ENCODE results near the gene AQP6.

Gene AQP6

DNA sequence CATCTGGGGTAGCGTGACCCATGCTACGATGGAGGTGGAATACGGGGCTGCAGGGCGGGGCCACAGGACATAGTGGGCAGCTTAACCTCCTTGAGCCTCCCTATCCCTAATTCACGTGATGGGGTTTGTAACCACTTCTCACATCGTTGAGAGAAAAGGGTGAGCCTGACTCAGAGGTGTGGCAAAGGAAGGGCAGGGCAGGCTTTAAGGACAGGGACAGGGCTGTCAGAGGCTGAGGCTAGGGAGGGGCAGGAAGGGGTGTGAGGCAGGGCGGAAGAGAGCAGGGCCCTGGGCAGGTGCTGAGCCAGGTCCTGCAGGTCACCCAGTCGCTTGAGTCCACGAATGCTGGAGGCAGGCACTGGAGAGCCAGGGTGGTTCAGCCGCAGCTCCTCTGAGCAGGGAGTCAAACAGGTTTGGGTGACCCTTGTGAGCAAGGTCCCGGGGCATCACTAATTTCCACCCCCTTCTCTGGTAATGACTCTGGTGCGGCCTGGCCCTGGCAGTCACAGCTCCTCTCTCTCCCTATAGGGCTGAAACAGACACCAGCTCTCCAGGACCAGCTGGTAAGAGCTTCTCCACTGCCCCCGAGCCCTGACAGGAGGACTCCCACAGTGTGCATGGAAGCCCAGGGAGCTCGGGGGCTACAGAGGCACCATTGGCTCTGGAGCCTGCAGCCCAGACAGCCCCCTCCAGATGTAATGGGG, 29.7 kb upstream of the AQP6 start:
- no peak for DNase-seq (ENCODE audit: low read depth in 2 of 2)

DNA sequence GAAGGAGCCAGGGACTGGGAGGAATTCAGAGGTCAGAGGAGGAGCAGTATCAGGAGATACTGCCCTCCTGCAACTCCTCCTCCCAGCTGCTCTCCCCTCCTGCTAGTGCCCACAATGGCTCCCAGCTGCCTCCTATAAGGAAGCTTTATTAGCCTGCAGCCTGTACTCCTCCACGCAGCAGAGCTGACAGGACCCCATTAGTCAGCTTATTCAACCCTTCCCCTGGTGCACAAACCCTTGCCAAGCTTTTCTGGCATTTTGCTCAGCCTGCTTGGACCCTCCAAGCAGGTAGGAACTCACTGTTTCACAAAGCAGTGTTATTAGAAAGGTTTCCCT, 29.2 kb upstream of the AQP6 start:
- DNase-seq (ENCODE audit: low read depth in 2 of 2), result no peak

DNA sequence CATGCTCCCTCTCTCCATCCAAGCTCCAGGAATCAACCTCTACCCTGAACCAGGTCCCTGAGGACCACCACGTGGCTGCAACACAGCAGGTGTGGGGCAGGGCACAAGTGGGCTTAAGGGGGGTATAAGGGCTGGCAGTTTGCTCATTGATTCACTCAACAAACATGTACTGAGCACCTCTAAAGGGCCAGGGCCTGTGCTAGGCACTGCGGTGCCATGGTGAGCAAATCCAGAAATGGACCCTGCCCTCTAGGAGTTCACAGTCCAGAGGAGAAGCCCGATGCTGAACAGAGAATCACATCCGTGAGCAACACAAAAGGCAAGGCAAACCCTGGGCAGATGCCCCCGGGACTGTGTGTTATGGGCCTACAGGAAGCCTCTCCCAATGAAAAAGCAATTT, 28.7 kb upstream of the AQP6 start:
- DNase-seq (ENCODE audit: low read depth in 2 of 2), result no peak

DNA sequence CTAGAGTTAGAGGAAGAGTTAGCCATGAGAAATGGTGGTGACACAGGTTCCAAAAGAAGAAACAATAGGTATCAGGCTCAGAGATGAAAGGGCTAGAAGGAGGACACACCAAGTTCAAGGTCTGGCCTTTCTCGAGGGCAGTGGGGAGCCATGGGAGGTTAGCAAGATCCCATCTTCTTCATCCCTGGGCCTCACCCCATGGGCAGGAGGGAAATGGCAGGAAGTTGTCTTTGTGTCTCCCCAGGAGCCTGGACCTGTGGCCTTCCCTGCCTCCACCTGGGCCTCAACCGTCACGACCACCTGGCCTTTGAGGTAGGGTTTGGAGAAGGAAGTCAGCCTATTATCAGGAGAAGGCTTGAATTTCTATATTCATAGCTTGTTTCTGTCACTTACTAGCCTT, 28.0 kb upstream of the AQP6 start:
- DNase-seq (ENCODE audit: low read depth in 2 of 2), result no peak

DNA sequence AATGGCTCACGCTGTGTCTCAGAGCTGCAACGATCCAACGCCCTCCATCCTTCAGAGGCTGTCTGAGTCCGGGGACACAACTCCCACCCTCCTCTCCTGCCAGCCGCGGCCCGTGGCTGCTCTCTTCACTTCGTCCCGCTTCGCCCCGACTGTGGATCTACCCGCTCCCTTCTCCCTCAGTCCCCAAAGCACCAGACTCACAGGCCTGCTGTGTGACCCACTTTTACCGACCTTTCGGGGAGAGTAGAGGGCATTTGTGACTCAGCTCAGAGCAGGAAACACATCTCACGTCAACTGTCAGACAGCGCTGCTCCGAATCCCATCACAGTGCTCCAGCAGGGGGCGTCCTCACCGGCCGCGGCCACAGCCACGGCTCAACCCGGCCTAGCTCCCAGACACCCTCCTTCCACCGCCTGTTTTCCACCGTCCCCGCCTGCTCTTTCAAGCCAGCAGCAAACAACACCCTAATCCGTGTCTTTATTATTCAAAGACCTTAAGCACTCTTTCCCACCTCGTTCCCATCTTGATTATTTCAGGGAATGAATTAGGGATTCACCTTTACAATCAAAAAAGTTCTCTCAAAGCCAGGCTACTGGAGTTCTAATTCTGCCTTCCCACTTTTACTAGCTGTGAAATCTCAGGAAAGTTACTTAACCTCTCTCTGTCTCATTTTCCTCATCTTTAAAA, 27.2 kb upstream of the AQP6 start:
- DNase-seq (ENCODE audit: low read depth in 2 of 2), result peak; percentile 20 to 26

DNA sequence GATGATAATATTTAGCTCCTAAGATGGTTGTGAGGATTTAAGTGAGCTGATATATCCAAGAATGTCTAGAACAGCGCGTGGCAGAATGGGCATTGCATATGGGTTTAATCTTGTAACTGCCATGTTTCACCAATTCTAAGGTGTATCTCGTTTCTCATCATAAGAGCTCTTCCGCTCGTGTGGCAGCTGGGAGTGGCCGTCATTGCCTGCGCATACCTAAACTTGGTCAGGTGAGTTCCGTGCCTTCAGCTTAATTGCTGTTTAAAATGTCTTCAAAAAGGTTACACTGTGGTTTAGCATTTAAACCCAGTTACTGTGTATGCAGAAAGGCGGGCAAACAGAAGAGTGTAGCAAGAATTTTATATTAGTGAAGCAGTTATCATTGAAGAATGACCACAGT, 26.7 kb upstream of the AQP6 start:
- DNase-seq (ENCODE audit: low read depth in 2 of 2), result no peak

DNA sequence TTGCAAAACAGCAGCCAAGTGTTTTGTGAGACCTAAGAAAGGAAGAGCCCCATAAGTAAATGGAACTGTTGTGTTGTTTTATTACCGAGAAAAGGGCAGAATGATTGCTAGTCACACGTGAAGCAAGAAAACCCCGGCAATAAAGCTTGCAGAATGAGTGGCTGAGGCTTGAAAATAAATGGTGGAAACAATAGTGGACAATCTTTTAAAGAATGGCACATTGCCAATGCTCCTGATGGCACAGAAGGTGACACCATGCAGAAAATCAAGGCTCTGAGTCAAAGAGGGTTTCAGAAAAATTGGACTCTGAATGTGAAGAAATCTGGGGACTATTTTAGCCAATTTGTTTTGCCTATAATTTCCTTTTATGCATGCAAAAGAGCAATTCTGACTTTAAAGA, 26.2 kb upstream of the AQP6 start:
- no peak for DNase-seq (ENCODE audit: low read depth in 2 of 2)

DNA sequence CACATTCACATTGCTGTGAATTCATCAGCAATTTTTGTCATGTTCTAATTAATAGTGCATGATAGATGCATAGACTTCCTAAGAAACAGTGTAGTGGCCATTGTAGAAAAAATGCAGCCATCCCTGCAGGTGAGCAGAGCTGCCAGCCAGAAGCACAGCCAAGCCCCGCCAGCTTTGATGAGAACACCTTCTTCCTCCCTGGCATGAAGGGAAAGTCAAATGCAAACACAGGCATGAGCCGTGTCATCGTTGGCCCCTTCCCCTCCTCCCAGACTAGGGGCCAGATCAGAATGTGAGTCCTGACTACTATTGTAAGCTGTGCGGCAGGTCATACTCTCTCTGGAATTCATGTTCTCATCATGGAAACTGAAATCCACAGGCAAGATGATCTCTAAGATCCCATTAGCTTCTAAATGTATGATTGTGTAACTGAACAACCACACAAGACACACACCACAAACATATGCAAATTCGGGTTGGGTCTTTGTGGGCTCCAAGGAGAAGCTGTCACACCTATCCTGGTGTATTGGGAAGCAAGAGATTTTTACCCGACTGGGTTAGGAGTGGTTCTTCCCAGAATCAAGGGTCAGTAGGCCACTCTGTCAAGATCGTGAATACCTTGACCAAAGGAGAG, 25.0 kb upstream of the AQP6 start:
- DNase-seq (ENCODE audit: low read depth in 2 of 2), result no peak

DNA sequence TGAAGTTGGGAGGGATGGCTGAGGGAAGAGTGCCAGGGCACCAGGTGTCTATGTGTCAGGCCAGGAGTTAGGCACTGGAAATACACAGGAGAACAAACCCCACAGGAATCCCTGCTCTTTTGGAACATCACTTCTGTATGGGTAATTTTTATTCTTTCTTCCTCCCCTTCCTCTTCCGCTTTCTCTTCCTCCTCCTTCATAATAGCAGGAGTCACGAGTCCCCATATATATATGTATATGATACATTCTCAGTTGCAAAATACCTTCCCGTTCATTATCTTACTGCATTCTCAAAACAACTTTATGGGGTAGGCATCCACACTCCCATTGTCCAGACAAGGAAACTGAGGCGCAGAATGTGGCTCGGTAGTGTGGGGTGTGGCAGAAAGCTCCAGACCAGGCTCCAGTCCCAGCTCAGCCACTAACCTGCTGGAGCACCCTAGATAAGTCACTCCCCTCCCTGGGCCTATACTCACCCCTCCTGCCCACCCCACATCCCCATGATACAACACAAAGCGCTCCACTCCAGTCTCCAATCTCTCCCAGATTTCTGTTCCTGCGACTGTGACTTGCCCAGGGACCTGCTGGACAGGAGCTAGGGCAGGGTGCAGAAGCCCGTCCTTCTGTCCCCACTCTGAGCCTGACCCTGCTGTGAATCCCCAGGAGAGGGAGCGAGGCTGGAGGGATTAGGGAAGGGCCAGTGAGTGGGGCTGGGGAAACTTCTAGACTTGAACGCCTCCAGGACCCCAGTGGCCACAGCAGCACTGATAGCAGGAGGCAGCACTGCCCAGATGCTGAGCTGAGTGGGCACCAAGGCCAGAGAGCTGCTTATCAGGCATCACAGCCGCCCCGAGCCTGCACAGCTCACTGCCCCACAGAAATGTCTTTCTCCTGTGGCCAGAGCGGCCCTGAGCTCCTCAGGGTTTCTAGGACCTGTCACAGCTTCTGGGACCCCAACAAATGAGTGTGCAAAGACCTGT, 23.6 kb upstream of the AQP6 start:
- DNase-seq (ENCODE audit: low read depth in 2 of 2), result no peak

DNA sequence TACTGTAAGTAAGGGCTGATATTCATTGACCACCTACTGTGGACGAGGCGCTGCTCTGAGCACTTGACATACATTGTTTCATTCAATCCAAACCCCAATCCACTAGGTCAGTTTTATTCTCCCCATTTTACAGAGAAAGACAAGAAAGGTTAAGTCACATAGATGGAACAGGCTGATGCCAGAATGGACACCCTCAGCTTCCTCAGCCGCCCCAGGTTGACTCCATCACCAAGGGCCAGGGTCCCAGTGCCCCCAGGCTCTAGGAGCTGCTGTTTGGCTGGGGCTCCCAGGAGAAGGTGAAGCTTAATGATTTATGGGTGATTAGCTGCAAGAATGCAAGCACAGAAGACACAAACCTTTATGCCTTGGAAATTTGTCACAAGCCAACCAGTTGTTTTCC, 22.9 kb upstream of the AQP6 start:
- DNase-seq (ENCODE audit: low read depth in 2 of 2), result no peak

DNA sequence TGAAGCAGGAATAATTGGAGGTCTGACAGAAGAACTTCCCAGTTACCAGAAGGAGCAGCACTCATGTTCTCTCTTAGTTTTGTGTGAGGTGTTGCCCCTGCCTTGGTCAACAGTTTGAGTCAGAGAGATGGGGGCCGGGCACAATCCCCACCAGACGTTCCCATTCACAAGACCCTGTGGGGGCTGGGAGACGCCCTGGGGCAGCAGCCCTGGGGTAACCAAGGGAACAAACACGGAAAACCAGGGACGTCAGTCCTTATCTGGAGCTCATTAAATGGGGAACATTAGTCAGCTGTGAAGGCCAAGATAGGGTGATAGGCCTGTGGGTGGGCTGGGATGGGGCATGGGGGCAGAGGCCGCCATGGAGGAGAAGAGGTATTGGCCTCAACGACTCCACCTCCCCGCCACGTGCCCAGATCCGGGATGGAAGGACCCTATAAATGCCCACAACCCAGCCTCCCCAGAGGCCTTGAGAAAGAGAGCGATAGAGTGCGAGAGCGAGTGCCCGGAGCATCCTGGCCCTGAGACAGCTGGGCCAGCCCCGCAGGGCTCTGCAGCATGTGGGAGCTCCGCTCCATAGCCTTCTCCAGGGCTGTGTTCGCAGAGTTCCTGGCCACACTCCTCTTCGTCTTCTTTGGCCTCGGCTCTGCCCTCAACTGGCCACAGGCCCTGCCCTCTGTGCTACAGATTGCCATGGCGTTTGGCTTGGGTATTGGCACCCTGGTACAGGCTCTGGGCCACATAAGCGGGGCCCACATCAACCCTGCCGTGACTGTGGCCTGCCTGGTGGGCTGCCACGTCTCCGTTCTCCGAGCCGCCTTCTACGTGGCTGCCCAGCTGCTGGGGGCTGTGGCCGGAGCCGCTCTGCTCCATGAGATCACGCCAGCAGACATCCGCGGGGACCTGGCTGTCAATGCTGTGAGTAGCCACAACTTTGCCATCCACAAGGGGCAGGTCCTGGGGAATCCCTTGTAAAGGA, 22.2 kb upstream of the AQP6 start, which contains the start of gene AQP2:
Gene AQP2, plus strand, starts transcription at position 465 of the 979 bp plus-strand sequence. Its CDS starts 94 bp downstream, at position 559.
- no peak for DNase-seq (ENCODE audit: low read depth in 2 of 2)

DNA sequence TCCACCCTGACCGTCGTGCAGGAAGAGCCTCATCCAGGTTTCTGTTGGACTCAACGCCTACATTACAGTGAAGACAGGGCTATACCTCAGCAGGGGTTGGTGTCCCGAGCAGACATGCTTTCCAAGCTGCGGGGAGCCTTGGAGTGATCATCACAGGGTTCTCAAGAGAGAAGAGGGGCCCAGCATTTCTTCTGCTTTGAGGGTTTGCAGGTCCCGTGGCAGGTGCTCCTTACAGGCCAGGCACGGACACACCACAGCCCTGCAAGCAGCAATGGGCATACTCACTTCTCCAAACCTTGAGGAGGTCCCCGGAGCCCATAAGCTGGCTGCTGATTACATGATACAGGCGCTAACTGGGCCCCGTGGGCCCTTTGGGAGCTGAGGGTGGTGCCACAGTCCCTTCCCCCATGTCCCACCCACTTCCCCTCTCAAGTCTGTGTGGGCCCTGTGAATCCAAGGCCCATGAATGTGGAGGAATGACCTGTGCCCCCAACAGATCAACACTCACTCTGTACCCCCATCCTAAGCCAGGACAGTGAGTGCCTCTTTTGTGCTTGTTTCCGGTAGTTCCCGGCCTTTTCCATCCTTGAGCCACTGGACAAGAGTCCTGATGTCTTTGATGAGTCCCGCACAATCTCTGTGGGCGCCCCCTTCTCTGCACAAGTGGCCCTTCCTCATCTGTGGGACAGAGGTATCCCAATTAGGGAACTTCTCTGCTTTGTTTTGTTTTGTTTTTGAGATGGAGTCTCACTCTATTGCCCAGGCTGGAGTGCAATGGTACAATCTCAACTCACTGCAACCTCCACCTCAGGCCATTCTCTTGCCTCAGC, 21.1 kb upstream of the AQP6 start:
- DNase-seq (ENCODE audit: low read depth in 2 of 2), result no peak

DNA sequence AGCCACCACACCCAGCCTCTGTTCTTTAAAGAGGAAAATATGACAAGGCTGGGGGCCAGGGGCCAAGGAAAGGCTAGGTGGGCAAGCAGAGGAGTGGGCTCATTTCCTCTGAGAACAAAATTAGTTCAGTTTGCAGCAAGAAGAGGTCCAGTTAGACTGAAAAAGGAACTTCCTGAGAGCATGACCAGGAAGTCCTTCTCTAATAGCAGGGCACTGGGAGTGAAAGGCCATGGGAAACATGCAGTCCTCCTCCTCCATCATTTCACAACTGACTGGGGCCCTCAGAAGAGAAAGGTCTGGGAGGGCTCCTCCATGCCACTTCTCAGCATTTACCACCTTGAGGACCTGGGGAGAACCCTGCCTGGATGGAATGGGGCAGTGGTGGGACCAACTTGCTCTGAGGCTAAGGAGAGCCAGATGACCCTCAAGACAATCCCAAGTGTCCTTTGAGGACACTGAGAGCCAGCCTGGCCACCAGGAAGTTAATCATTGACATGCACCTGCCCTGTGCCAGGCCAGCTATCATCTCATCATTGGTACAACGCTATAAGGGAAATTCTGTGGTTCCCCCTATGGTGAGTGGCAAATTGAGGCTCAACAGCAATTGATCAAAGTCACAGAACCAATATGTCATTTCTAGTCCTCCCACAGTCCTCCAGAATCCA, 20.2 kb upstream of the AQP6 start:
- no peak for DNase-seq (ENCODE audit: low read depth in 2 of 2)

DNA sequence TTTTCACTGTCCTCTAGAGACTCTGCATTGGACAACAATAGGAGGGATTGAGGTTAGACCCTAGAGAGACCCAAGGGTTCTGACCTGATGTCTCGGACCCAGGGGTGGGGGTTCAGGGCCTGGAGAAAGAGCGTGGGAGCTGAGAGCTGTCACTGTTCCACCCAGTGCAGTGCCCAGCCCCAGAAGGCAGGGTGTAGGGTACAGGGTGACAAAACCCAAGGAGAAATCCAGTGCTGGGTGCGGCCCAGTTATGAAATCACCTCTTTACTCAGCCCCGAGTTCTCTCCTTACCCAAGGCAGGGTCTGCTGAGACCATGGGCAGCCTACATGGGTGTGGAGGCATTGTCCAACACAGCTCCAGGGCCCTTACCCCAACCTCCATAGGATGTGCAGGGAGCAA, 19.6 kb upstream of the AQP6 start:
- no peak for DNase-seq (ENCODE audit: low read depth in 2 of 2)

DNA sequence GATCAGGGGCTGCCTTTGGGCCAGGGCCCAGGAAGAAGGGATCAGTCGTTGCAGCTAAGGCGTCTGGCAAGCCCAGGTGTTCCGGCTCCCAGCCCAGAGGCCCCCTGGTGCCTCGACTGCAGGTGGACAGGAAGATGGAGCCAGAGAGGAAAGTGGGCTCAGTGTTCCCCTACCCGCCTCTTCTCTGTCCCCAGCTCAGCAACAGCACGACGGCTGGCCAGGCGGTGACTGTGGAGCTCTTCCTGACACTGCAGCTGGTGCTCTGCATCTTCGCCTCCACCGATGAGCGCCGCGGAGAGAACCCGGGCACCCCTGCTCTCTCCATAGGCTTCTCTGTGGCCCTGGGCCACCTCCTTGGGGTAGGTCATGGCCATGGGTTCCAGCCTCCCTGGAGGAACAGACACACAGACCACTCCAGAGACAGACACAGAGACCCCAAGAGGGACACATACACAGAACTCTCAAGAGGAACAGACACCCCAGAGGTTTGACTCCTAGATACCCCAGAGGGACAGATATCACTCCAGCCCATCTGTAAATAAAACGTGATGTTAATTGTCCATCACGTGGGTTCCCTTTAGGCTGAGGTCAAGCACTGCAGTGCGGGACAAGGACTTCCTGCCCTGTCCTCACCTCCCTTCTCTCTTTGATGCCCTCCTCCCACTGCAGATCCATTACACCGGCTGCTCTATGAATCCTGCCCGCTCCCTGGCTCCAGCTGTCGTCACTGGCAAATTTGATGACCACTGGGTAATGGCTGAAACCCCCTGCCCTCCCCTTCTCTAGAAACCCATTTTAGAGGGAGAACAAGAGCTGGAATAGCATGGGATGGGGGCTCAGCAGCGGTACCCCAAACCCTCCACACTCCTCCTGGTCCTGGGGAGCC, 18.5 kb upstream of the AQP6 start:
- DNase-seq (ENCODE audit: low read depth in 2 of 2), result no peak

DNA sequence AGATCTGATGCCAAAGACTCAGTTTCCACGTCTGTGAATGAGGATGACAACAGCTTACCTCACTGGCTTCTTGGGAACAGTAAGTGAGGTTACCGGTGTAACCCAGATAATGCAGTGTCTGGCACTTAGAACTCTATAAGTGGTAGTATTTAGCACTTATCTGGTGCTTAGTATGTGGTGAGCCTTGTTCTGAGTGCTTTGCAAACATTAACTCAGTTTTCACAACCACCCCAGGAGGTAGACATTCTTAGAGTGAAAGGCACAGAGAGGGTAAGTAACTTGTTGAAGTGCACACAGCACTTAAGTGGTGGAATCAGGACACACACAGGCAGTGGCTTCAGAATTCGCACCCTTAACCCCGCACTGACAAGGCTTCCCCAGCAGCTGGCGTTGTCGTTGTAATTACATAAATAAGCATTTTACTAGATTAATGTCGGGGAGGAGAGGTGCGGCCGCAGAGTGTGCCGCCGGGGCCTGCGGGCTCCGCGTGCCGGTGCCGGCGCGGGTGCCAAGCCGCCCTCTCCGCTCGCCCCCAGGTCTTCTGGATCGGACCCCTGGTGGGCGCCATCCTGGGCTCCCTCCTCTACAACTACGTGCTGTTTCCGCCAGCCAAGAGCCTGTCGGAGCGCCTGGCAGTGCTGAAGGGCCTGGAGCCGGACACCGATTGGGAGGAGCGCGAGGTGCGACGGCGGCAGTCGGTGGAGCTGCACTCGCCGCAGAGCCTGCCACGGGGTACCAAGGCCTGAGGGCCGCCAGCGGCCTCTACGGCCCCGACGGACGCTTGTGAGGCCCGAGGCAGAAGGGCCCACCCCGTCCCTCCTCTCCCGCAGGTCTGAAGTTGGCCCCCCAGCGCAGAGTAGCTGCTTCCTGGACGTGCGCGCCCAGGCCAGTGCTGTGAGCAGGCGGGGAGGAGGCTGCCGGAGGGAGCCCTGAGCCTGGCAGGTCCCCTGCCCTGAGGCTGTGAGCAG, 17.6 kb upstream of the AQP6 start:
- DNase-seq (ENCODE audit: low read depth in 2 of 2), result no peak

Data from fibroblast of skin of left biceps (primary cell).